ENCODE measurements around the gene GBF1.
"Not testable (repeated sequence)": the region's sequence is repeated elsewhere in the genome, so short reads cannot be mapped to it uniquely, and the experiment has no call there.

Gene GBF1

GRCh38 chr10:102234888-102235597 lies 10.3 kb upstream of the GBF1 start:
- DNase-seq (ENCODE audit: low read depth), result no peak

DNA sequence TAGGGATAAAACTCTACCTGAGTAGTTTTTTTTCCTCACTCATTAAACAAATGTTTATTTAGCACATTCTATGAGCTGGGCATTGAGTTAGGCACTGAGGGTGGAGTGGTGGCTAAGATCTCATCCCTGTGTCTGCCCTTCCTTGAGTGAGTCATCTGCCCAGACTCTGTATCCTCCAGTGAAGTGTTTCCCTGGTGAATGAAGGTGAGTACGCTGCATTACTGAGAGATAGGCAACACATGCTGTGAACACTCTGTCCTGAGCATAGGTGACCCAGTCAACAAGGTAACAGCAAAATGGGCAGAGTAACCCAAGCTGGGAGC lies 9.8 kb upstream of the GBF1 start:
- DNase-seq (ENCODE audit: low read depth), result no peak

GRCh38 chr10:102236006-102236405 lies 9.3 kb upstream of the GBF1 start:
- DNase-seq (ENCODE audit: low read depth), result no peak

DNA sequence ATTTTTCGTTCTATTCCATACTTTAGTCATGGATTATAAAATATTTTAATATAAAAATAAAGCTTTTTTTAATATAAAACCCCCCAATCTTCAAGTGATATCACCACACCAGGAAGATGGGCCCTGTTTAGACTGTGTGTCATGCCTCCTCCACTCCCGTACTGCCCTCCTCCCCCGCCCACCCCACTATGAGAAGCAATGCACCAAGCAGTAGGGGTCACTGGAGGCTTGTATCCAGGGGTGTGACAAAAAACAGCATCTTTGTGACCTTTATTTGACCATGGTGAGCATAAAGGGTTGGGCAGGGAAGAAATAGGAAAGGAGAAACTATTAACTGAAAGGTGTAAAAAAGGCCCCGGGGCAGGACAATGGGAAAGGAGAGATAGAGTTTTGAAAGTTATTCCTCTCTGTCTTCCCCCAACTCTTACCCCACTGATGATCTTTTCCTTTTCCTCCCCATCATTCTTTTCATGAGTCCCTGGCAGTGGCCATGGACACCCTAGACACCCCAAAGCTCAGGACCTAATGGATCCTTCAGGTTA lies 7.5 kb upstream of the GBF1 start:
- no peak for DNase-seq (ENCODE audit: low read depth)

- DNase-seq (ENCODE audit: low read depth), result no peak
These were observed 4.8 kb upstream of the GBF1 start for GRCh38 chr10:102240467-102241031.

DNA sequence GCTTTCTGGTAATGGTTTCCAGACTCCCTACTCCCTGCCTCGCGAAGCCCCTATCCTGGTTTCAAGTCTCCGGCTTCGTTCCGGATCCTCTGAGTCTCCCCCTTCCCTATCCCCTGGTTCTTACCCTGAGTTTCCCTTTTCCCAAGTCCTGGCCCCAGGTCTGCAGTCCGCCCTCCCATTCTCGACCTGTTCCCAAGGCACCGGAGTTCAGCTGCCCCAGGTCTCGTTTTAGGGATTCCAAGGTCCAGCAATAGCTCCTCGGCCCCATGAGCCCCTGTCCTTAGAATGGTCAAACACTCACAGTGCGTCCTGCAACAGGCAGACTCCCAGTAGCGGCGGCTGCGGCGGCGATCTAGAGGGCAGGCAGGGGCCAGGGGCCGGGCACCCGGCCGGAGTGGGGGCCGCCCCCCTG lies 4.3 kb upstream of the GBF1 start:
- DNase-seq (ENCODE audit: low read depth), result no peak

DNA sequence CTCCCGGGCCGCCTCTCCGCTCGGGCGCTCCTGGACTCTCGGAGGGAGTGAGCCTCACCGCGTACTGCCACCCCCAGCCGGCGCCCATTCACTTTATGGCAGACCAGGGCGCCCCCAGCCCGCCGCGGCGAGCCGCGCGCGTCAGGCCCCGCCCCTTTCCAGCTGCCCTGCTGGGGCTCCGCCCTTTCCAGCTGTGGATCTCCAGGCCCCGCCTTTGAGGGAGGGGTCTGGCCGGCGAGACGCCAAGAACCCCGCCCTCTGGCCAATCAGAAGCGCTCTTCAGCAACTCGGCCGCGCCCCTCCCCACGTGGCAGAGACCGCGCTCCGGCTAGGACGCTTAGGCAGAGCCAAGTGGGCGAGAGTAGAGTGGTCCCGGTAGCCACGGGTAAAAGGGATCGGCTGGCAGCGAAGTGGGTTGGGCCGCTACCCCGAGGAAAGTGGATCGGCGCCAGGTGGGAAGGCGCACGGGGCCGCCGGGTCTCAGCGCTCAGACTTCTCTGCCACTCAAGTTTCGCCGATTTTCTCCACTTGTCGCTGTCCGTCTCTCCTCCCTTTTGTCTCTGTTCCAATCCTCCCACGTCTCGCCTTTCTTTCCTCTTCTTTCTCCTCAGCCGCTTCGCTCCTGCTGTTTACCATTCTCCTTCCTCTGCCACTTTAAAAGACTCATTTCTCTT lies 3.8 kb upstream of the GBF1 start, which contains the start of gene PITX3:
PITX3 (minus strand) TSS at position 69 of the 674 bp plus-strand sequence. CDS start 9,432 bp downstream, outside the sequence.
- peak; percentile 73 for DNase-seq (ENCODE audit: low read depth)

DNA sequence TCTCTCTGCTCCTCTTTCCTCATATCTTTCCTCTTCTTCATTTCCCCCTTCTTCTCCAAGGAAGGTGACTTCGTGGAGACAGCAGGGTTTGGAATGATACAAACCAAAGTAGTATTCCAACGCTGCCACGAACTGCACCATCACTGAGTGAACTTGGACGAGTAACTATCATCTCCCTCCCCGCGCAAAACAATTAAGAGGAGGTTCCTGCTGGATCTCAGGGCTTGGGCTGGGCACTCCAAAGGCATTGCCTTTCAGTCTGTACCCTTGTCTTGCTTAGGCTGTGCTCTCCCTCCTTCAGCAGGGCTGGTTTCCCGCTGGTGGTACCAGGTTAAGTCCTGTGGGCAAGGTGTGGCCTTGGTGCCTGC lies 3.2 kb upstream of the GBF1 start:
- DNase-seq (ENCODE audit: low read depth), result no peak

- DNase-seq (ENCODE audit: low read depth), result no peak
These were observed 2.0 kb upstream of the GBF1 start for GRCh38 chr10:102243309-102243708.

- no peak for DNase-seq (ENCODE audit: low read depth)
These were observed 560 bp downstream of the GBF1 start for GRCh38 chr10:102245932-102246251.

DNA sequence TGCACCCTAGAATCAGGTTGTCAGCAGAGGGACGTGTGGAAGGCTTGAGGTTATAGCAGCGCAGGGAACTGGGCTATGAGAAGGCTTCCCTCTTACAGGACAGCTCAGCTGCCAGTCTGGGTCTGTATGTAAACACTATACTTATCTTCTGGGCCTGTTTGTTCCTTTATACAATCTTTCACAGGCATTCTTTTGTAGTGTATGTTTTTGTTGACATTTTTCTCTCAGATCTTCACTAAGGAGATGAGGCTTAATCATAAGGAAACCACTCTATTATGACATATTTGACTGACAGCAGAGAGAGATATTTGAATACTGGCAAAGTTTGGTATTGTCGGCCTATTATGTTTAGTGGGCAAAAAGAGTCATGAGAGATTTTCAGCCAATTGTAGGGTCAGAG lies 929 bp downstream of the GBF1 start:
- DNase-seq (ENCODE audit: low read depth), result no peak

DNA sequence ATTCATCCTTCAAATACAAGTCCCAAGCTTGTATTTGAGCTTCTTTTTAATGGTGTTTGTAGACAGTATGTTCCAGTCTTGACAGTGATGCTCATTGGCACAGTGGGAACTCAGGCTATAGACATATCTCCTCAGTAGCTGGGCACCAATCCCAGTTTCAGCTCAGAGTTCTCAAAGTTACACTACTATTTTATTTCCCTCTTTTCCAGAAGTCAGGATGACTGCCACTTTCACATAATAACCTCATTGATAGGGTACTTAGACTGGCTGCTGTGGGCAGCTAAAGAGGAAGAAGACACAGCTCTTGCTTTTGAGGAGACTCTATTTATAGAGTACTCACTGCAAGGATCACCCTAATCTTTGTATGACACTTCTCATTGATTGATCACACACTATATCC lies 2.4 kb downstream of the GBF1 start:
- no peak for DNase-seq (ENCODE audit: low read depth)

- not testable (repeated sequence) for DNase-seq (ENCODE audit: low read depth)
These were observed 7.2 kb downstream of the GBF1 start for GRCh38 chr10:102252508-102252907.

- DNase-seq (ENCODE audit: low read depth), result no peak
These were observed 9.1 kb downstream of the GBF1 start for GRCh38 chr10:102254426-102254825.

DNA sequence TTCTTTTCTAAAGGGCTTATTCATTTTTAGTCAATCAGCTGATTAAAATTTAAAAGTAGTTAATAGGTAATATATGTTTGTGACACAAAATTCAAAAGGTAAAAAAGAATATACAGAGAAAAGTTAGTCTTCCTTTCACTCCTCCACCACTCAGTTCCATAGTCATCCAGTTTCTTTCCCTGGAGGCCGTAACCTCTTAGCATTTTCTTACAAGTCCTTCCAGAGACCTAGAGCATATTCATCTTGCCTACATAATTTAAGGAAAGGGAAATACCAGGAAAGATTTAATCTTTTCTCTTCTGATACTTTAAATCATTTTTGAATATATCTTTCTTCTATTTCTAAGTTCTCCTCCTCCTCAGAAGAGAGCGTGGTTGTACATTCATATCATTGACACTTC lies 10.1 kb downstream of the GBF1 start:
- DNase-seq (ENCODE audit: low read depth), result no peak

DNA sequence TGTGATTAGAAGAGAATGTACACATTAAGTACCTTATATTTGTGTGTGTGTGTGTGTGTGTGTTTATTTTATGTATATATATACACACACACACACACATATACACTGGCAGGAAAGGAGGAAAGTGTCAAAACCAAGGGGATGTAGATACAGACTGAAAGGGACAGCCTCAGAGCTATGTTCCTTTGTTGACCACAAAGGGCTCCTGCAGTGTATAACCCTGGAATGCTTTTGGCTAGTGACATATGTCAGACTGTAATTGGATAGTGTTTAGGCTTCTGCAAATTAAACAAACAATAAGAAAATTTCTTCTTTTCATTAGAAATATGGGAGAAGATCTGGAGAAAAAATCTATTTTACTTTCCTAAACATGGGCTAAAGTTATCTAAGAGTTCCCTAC lies 15.9 kb downstream of the GBF1 start:
- DNase-seq (ENCODE audit: low read depth), result no peak

GRCh38 chr10:102261842-102262241 lies 16.5 kb downstream of the GBF1 start:
- DNase-seq (ENCODE audit: low read depth), result no peak

- no peak for DNase-seq (ENCODE audit: low read depth)
These were observed 17.5 kb downstream of the GBF1 start for GRCh38 chr10:102262744-102263370.

GRCh38 chr10:102264371-102264770 lies 19.0 kb downstream of the GBF1 start:
- no peak for DNase-seq (ENCODE audit: low read depth)

DNA sequence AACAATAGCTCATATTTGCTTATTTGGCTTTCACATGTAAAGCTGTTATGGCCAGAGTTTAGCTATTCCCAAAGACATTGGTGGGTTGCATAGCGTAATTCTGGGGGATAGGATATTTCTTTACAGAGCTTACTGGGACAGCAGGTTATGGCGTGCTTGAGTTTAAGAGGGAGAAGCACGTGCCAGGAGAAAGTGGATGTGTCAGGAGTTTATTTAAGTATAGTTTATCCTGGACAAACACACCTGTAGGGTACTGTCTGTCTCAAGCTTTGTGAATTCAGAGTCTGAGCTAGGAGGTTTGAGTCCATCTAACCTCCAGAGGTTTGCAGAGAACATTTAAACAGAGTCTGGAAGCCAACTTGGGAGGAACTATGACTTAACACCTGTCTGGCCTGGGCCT lies 21.3 kb downstream of the GBF1 start:
- no peak for DNase-seq (ENCODE audit: low read depth)

DNA sequence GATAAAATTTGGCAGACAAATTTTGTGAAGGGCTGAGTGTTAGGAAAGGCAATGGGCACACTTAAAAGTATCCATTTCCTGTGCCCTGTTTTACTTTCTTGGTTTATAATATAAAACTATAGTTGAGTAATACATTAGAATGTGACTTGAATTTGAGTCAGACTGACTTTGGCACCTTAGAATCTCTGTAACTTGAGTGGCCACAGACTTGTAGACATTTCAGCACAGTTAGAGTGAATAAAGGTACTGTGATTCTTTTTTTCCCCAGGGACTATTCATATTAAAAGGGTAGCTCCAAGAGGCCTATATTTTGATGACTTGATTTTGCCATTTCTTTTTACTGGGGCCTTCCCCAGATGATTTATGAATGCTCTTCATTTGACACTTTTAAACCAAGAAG lies 22.4 kb downstream of the GBF1 start:
- DNase-seq (ENCODE audit: low read depth), result no peak

- DNase-seq (ENCODE audit: low read depth), result no peak
These were observed 23.1 kb downstream of the GBF1 start for GRCh38 chr10:102268375-102268888.

- DNase-seq (ENCODE audit: low read depth), result no peak
These were observed 23.7 kb downstream of the GBF1 start for GRCh38 chr10:102269017-102269416.
